HEK293 (cell line): ENCODE results near the gene WDR72.

Source experiments
- CTCF ChIA-PET: fragments of 350-600 bp; formaldehyde crosslinking; extraction: SDS; loops from one replicate; lab custom pipeline; 2021; ENCODE audit warnings: antibody characterized with exemption; lab: Yijun Ruan, JAX
- POLR2A ChIA-PET: fragments of 300-600 bp; formaldehyde crosslinking; extraction: SDS; loops from one replicate; lab custom pipeline; 2020; ENCODE audit warnings: antibody characterized with exemption, inconsistent platforms; lab: Yijun Ruan, JAX
- H3K27ac ChIP-seq: fragments of 200-500 bp; sonication (Bioruptor generic); 2 replicates; pipeline ENCODE4 v1.5.1; 2014; ENCODE audit warnings: low read depth, low read length, control low read depth, inconsistent platforms; ENCODE audit errors: extremely low read depth
- H3K36me3 ChIP-seq, 2 experiments: fragments of 200-500 bp in 1 of 2; sonication (Bioruptor generic) in 1 of 2; 1 replicate in 1 of 2; 2 replicates in 1 of 2; pipeline ENCODE4 v1.5.1; 2014 to 2017; ENCODE audit warnings: inconsistent platforms in 2 of 2, low read length in 2 of 2; ENCODE audit not compliant: control insufficient read depth in 2 of 2, insufficient read depth in 1 of 2
- H3K4me1 ChIP-seq: fragments of 200-500 bp; sonication (Bioruptor generic); 2 replicates; pipeline ENCODE4 v1.5.1; 2014; ENCODE audit warnings: mild to moderate bottlenecking, low read length, inconsistent platforms; ENCODE audit not compliant: control insufficient read depth, insufficient read depth
- H3K4me3 ChIP-seq: 2 replicates; pipeline ENCODE4 v1.5.1; 2011; ENCODE audit warnings: low read depth, mild to moderate bottlenecking, control low read depth, low read length, moderate library complexity
- H3K9me3 ChIP-seq: fragments of 200-500 bp; sonication (Bioruptor generic); 2 replicates; pipeline ENCODE4 v1.5.1; 2014; ENCODE audit warnings: low read depth, low read length, inconsistent platforms; ENCODE audit not compliant: control insufficient read depth, insufficient read depth
- BCL11A ChIP-seq: fragments of 450-650 bp; formaldehyde crosslinking; IDR thresholded peaks from 2 replicates; pipeline ENCODE4 v1.5.1; 2016; ENCODE audit warnings: low read depth, missing biosample characterization, missing genetic modification characterization
- FEZF1 ChIP-seq: fragments of 450-650 bp; formaldehyde crosslinking; IDR thresholded peaks from 2 replicates; pipeline ENCODE4 v1.5.1; 2016; ENCODE audit warnings: missing biosample characterization, missing genetic modification characterization
- GLI4 ChIP-seq: fragments of 450-650 bp; formaldehyde crosslinking; IDR thresholded peaks from 2 replicates; pipeline ENCODE4 v1.5.1; 2016; ENCODE audit warnings: missing biosample characterization, missing genetic modification characterization
- GLIS2 ChIP-seq: fragments of 450-650 bp; formaldehyde crosslinking; IDR thresholded peaks from 2 replicates; pipeline ENCODE4 v1.5.1; 2016; ENCODE audit warnings: missing biosample characterization, missing genetic modification characterization
- HOXD13 ChIP-seq: sonication (generic); formaldehyde crosslinking; IDR thresholded peaks from 2 replicates; pipeline ENCODE4 v1.8.0; 2022; ENCODE audit warnings: missing genetic modification reagents, borderline replicate concordance
- MEIS1 ChIP-seq: sonication (generic); formaldehyde crosslinking; IDR thresholded peaks from 2 replicates; pipeline ENCODE4 v1.8.1; 2022; ENCODE audit warnings: missing genetic modification reagents, mild to moderate bottlenecking, borderline replicate concordance
- OSR2 ChIP-seq: fragments of 450-650 bp; formaldehyde crosslinking; IDR thresholded peaks from 2 replicates; pipeline ENCODE4 v1.5.1; 2016; ENCODE audit warnings: missing biosample characterization, missing genetic modification characterization
- OVOL3 ChIP-seq: fragments of 450-650 bp; formaldehyde crosslinking; IDR thresholded peaks from 2 replicates; pipeline ENCODE4 v1.5.1; 2016; ENCODE audit warnings: missing biosample characterization, missing genetic modification characterization
- SCRT1 ChIP-seq: fragments of 450-650 bp; formaldehyde crosslinking; IDR thresholded peaks from 2 replicates; pipeline ENCODE4 v1.5.1; 2016; ENCODE audit warnings: missing biosample characterization, missing genetic modification characterization, borderline replicate concordance
- ZNF280D ChIP-seq: fragments of 450-650 bp; formaldehyde crosslinking; IDR thresholded peaks from 2 replicates; pipeline ENCODE4 v1.5.1; 2016; ENCODE audit warnings: missing biosample characterization, missing genetic modification characterization
- ZNF311 ChIP-seq: fragments of 450-650 bp; formaldehyde crosslinking; IDR thresholded peaks from 2 replicates; pipeline ENCODE4 v1.5.1; 2017; ENCODE audit warnings: missing biosample characterization, missing genetic modification characterization, borderline replicate concordance
- ZNF394 ChIP-seq: fragments of 450-650 bp; formaldehyde crosslinking; IDR thresholded peaks from 2 replicates; pipeline ENCODE4 v1.5.1; 2016; ENCODE audit warnings: missing biosample characterization, missing genetic modification characterization, mild to moderate bottlenecking, moderate library complexity, borderline replicate concordance
- ZNF658 ChIP-seq: fragments of 450-650 bp; formaldehyde crosslinking; IDR thresholded peaks from 2 replicates; pipeline ENCODE4; 2016; ENCODE audit warnings: missing biosample characterization, missing genetic modification characterization
- ZNF677 ChIP-seq: fragments of 450-650 bp; IDR thresholded peaks from 2 replicates; pipeline ENCODE4 v1.5.0; 2018; ENCODE audit warnings: missing biosample characterization, mild to moderate bottlenecking, missing genetic modification characterization, moderate library complexity
- ZNF785 ChIP-seq: fragments of 450-650 bp; formaldehyde crosslinking; IDR thresholded peaks from 2 replicates; pipeline ENCODE4 v1.5.1; 2016; ENCODE audit warnings: missing biosample characterization, missing genetic modification characterization
- ZNF830 ChIP-seq: fragments of 450-650 bp; IDR thresholded peaks from 2 replicates; pipeline ENCODE4 v1.5.0; 2018; ENCODE audit warnings: missing biosample characterization, missing genetic modification characterization, low read depth, mild to moderate bottlenecking, moderate library complexity
- ZNF843 ChIP-seq: fragments of 450-650 bp; formaldehyde crosslinking; IDR thresholded peaks from 2 replicates; pipeline ENCODE4 v1.5.1; 2016; ENCODE audit warnings: missing biosample characterization, missing genetic modification characterization
- TF ChIP-seq, protein P1 (sequence below): fragments of 450-650 bp; formaldehyde crosslinking; IDR thresholded peaks from 2 replicates; pipeline ENCODE4 v1.5.1; 2016; ENCODE audit warnings: missing biosample characterization, missing genetic modification characterization, borderline replicate concordance
- TF ChIP-seq, protein P2 (sequence below): fragments of 450-650 bp; formaldehyde crosslinking; conservative IDR thresholded peaks from 2 replicates; pipeline ENCODE4 v1.5.1; 2016; ENCODE audit warnings: low read depth, missing biosample characterization, missing genetic modification characterization
- TF ChIP-seq, protein P3 (sequence below): fragments of 450-650 bp; formaldehyde crosslinking; IDR thresholded peaks from 2 replicates; pipeline ENCODE4 v1.5.1; 2016; ENCODE audit warnings: missing biosample characterization, missing genetic modification characterization, low read depth
- TF ChIP-seq, protein P4 (sequence below): fragments of 450-650 bp; formaldehyde crosslinking; IDR thresholded peaks from 2 replicates; pipeline ENCODE4 v1.5.1; 2016; ENCODE audit warnings: missing biosample characterization, missing genetic modification characterization

WDR72 gene

DNA sequence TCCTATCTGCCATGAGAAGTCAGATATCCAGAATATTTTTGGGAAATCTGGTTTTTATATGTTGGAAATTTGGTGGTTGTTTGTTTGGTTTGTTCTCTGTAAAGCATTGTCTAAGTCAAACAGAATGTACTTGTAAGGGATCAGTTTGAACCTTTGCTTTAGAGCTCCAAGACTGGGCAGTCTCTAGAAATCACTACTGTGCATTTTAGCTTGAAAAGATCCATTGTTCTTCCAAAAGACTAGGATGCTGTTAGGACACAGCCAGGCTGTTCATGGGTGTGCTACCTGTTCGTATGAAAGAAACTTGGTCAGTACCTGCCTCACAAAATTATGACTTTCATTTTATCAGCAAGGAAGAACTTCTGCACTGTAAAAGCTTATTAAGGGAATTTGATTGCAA lies 182.6 kb downstream of the WDR72 start (continued):
- TF ChIP-seq, protein P1, sequence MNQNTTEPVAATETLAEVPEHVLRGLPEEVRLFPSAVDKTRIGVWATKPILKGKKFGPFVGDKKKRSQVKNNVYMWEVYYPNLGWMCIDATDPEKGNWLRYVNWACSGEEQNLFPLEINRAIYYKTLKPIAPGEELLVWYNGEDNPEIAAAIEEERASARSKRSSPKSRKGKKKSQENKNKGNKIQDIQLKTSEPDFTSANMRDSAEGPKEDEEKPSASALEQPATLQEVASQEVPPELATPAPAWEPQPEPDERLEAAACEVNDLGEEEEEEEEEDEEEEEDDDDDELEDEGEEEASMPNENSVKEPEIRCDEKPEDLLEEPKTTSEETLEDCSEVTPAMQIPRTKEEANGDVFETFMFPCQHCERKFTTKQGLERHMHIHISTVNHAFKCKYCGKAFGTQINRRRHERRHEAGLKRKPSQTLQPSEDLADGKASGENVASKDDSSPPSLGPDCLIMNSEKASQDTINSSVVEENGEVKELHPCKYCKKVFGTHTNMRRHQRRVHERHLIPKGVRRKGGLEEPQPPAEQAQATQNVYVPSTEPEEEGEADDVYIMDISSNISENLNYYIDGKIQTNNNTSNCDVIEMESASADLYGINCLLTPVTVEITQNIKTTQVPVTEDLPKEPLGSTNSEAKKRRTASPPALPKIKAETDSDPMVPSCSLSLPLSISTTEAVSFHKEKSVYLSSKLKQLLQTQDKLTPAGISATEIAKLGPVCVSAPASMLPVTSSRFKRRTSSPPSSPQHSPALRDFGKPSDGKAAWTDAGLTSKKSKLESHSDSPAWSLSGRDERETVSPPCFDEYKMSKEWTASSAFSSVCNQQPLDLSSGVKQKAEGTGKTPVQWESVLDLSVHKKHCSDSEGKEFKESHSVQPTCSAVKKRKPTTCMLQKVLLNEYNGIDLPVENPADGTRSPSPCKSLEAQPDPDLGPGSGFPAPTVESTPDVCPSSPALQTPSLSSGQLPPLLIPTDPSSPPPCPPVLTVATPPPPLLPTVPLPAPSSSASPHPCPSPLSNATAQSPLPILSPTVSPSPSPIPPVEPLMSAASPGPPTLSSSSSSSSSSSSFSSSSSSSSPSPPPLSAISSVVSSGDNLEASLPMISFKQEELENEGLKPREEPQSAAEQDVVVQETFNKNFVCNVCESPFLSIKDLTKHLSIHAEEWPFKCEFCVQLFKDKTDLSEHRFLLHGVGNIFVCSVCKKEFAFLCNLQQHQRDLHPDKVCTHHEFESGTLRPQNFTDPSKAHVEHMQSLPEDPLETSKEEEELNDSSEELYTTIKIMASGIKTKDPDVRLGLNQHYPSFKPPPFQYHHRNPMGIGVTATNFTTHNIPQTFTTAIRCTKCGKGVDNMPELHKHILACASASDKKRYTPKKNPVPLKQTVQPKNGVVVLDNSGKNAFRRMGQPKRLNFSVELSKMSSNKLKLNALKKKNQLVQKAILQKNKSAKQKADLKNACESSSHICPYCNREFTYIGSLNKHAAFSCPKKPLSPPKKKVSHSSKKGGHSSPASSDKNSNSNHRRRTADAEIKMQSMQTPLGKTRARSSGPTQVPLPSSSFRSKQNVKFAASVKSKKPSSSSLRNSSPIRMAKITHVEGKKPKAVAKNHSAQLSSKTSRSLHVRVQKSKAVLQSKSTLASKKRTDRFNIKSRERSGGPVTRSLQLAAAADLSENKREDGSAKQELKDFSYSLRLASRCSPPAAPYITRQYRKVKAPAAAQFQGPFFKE (tag by site-specific recombination), result no peak
- TF ChIP-seq MEIS1 (CRISPR knock-in tag) (no peak), GLI4 (no peak), OSR2 (tag by site-specific recombination) (no peak)
- TF ChIP-seq, protein P2, sequence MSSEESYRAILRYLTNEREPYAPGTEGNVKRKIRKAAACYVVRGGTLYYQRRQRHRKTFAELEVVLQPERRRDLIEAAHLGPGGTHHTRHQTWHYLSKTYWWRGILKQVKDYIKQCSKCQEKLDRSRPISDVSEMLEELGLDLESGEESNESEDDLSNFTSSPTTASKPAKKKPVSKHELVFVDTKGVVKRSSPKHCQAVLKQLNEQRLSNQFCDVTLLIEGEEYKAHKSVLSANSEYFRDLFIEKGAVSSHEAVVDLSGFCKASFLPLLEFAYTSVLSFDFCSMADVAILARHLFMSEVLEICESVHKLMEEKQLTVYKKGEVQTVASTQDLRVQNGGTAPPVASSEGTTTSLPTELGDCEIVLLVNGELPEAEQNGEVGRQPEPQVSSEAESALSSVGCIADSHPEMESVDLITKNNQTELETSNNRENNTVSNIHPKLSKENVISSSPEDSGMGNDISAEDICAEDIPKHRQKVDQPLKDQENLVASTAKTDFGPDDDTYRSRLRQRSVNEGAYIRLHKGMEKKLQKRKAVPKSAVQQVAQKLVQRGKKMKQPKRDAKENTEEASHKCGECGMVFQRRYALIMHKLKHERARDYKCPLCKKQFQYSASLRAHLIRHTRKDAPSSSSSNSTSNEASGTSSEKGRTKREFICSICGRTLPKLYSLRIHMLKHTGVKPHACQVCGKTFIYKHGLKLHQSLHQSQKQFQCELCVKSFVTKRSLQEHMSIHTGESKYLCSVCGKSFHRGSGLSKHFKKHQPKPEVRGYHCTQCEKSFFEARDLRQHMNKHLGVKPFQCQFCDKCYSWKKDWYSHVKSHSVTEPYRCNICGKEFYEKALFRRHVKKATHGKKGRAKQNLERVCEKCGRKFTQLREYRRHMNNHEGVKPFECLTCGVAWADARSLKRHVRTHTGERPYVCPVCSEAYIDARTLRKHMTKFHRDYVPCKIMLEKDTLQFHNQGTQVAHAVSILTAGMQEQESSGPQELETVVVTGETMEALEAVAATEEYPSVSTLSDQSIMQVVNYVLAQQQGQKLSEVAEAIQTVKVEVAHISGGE (tag by site-specific recombination), result no peak
- TF ChIP-seq, protein P3, sequence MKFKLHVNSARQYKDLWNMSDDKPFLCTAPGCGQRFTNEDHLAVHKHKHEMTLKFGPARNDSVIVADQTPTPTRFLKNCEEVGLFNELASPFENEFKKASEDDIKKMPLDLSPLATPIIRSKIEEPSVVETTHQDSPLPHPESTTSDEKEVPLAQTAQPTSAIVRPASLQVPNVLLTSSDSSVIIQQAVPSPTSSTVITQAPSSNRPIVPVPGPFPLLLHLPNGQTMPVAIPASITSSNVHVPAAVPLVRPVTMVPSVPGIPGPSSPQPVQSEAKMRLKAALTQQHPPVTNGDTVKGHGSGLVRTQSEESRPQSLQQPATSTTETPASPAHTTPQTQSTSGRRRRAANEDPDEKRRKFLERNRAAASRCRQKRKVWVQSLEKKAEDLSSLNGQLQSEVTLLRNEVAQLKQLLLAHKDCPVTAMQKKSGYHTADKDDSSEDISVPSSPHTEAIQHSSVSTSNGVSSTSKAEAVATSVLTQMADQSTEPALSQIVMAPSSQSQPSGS (tag by site-specific recombination), result no peak

DNA sequence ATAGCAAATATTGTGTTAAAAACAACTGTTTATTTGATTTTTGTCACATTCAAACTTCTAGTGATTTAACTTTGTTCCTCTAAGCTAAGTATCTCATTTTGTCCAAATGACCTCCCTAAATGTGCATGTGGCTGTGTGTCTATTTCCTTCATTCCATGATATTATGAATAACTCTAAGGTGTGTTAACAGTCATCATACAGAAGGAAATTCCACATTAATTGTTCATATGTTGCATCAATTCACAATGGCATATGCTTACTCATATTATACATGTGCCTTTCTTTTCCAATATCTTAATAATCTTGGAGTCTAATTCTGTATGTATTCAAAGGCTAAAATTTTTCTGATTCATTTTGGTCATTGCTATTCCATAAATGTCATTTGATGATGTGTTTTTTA lies 186.4 kb downstream of the WDR72 start:
- Histone ChIP-seq H3K36me3 (no peaks in the 10 kb centered on the region), H3K4me3 (no peak overlapping the region), H3K9me3 (no peaks in the 10 kb centered on the region), H3K4me1 (no peaks in the 10 kb centered on the region), H3K27ac (no peak overlapping the region)
- POLR2A ChIA-PET, result no interaction called here
- CTCF ChIA-PET, result no interaction called here
- TF ChIP-seq ZNF677 (tag by site-specific recombination), result no peak
- no peak for TF ChIP-seq ZNF785
- TF ChIP-seq ZNF280D (tag by site-specific recombination), result no peak
- no peak for TF ChIP-seq ZNF311 (tag by site-specific recombination)
- TF ChIP-seq FEZF1 (tag by site-specific recombination), result no peak
- TF ChIP-seq GLIS2 (tag by site-specific recombination), result no peak
- no peak for TF ChIP-seq ZNF830 (tag by site-specific recombination)
- no peak for TF ChIP-seq SCRT1 (tag by site-specific recombination)
- no peak for TF ChIP-seq ZNF658 (tag by site-specific recombination)
- TF ChIP-seq ZNF843, result no peak
- TF ChIP-seq, protein P4, sequence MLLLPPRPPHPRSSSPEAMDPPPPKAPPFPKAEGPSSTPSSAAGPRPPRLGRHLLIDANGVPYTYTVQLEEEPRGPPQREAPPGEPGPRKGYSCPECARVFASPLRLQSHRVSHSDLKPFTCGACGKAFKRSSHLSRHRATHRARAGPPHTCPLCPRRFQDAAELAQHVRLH (tag by site-specific recombination), result no peak
- TF ChIP-seq OVOL3 (tag by site-specific recombination), result no peak
- TF ChIP-seq BCL11A (tag by site-specific recombination), result no peak
- TF ChIP-seq HOXD13 (CRISPR knock-in tag), result no peak
- TF ChIP-seq ZNF394 (tag by site-specific recombination), result no peak
